GM10248 (cell line): ENCODE measurements around the gene FAM136A.

ENCODE experiments used
- CTCF ChIA-PET: fragments of 300-600 bp; sonication (Branson Sonifier 250); formaldehyde crosslinking; extraction: SDS; loops from one replicate; lab custom pipeline; 2021; ENCODE audit warnings: antibody characterized with exemption; lab: Yijun Ruan, JAX
- POLR2A ChIA-PET: fragments of 350-650 bp; sonication (Branson Sonifier 250); formaldehyde crosslinking; extraction: SDS; loops from one replicate; lab custom pipeline; 2020; ENCODE audit warnings: antibody characterized with exemption; lab: Yijun Ruan, JAX
- DNase-seq: peaks from one replicate; pipeline ENCODE4 v3.0.0; 2012; ENCODE audit errors: extremely low spot score
- CTCF ChIP-seq: IDR thresholded peaks from 2 replicates; pipeline ENCODE4 v1.5.1; 2012; ENCODE audit warnings: mild to moderate bottlenecking, low read depth; ENCODE audit errors: extremely low read depth, missing control alignments, control extremely low read depth

The FAM136A gene

DNA sequence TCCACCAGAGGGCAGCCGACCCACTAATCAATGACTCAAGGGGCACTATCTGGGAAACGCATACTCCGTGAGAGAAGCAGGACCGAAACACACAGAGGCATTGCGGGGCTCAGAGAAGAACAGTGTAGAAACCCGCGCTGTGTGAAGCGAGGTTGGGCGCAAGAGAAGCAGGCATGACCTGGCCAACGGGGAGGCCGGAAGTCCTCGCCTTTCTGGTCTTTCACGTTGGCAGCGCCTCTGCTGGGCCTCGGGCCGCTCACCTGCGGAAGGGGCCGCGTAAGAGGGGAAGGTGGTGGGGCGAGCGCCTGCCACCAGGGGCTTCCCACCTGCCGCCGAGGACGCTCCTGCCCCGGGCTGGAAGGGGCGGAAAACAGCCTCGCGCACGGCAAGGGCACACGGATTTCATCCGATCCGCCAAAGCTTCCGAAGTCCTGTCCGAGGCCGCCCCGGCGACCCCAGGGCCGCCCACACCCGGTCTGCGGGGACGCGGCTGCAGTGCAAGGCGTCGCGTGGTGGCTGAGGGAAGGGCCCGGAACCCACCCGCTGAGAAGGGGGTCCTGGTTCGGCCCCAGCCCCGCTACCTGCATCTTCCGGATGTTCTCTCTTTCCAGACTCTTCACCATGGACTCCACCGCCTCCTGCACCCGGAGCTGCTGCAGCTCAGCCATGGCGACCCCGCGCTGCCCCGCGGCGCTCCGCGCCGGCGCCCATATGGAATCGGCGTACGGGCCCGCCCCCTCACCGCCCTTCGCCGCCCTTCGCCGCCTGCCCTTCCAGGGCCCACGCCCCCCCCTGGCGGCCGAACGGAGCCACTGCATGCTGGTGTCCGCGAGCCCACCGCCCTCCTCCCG is at the start of gene FAM136A:
Gene FAM136A, minus strand, starts transcription at position 724 of the 851 bp plus-strand sequence. Its CDS starts 56 bp downstream, at position 668.
- ChIA-PET CTCF (interaction anchor here (0.6 to 5.6 kb wide), 18 partner anchors 8 to 700 kb away, joined by 3 to 80 read pairs (median 7); partner anchors contain the start of genes MXD1 and SNRPG), POLR2A (interaction anchor here (1.2 kb wide), 1 partner anchor 8 kb away, joined by 8 read pairs; the partner anchor contains the start of gene SNRPG)
- DNase-seq = peak; percentile 93
- peak; percentile 93 for TF ChIP-seq CTCF

- no peak for TF ChIP-seq CTCF
- ChIA-PET POLR2A (interaction anchor here (0.5 kb wide), 1 partner anchor 583 kb away, joined by 3 read pairs; no protein-coding TSS in a partner anchor), CTCF (interaction anchor here (1.0 to 2.0 kb wide), 2 partner anchors 9 to 46 kb away, joined by 4 to 10 read pairs; no protein-coding TSS in a partner anchor)
- DNase-seq = no peak
These were observed 48.2 kb upstream of the FAM136A start for GRCh38 chr2:70349921-70350685.

DNA sequence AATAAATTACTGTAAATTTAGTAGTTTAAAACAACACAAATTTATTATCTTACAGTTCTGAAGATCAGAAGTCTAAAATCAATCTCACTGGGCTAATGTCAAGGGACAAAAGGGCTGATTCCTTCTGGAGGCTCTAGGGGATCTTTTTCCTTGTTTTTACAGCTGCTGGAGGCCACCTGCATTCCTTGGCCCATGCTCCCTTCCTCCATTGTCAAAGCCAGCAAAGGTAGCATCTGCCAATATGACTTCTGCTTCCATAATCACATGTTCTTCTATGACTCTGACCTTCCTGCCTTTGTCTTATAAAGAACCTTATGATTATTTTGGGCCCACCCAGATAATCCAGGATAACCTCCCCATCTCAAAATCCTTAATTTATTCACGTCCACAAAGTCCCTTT is 46.0 kb upstream of the FAM136A start:
- ChIA-PET CTCF (no interaction called here), POLR2A (no interaction called here)
- no peak for DNase-seq
- no peak for TF ChIP-seq CTCF

GRCh38 chr2:70344195-70344594 is 42.3 kb upstream of the FAM136A start:
- no peak for DNase-seq
- no peak for TF ChIP-seq CTCF
- POLR2A ChIA-PET = no interaction called here
- CTCF ChIA-PET = interaction anchor here (1.3 kb wide), 1 partner anchor 15 kb away, joined by 3 read pairs; no protein-coding TSS in a partner anchor

GRCh38 chr2:70341477-70341765 is 39.6 kb upstream of the FAM136A start:
- ChIA-PET CTCF (interaction anchor here (0.6 to 6.8 kb wide), 15 partner anchors 9 to 302 kb away, joined by 3 to 81 read pairs (median 5); partner anchors contain the start of gene FAM136A), POLR2A (no interaction called here)
- DNase-seq = no peak
- no peak for TF ChIP-seq CTCF
